Activated naive CD4-positive, alpha-beta T cell treated with anti-CD3 and anti-CD28 coated beads, Interleukin-2, amount 50 U/mL, for 72 hours (primary cell): ENCODE data around the gene WDR27. TPM values are rescaled to one million over a fixed set of nuclear protein-coding genes. Genes with fewer than 3 reads are reported as not detected.

Experiments used
- ATAC-seq, 2 donors: fragments of 150-1000 bp; cut with Tn5 transposase; 2 replicates each; pipeline ENCODE4 v1.10.0; 2021; ENCODE audit warnings: mild to moderate bottlenecking in 2 of 2, moderate library complexity in 2 of 2
- DNase-seq, 2 donors: peaks; one replicate each; pipeline ENCODE4 v3.0.0; 2021 to 2022; ENCODE audit warnings: low spot score in 2 of 2
- H3K27ac Mint-ChIP-seq, 2 donors: one replicate each; pipeline ENCODE4 v1.8.0; 2022; ENCODE audit warnings: mild to moderate bottlenecking in 2 of 2, mixed read lengths in 2 of 2
- H3K36me3 Mint-ChIP-seq, 2 donors: one replicate each; pipeline ENCODE4 v1.8.0; 2022; ENCODE audit warnings: mixed read lengths in 2 of 2
- H3K9me3 Mint-ChIP-seq, 2 donors: one replicate each; pipeline ENCODE4 v1.8.0; 2022; ENCODE audit warnings: mixed read lengths in 2 of 2
- total RNA-seq, 2 donors: library from RNA; stranded (reverse); gene quantifications; one replicate each; pipeline ENCODE4 v1.2.3, GENCODE V29; 2022

WDR27 gene
- total RNA-seq, 2 donors from 2014 or later, result 28.9 to 48.1 TPM

- H3K27ac Mint-ChIP-seq, result no peak overlapping the region
- H3K36me3 Mint-ChIP-seq, result peaks cover 35 to 42% of the 10 kb centered on the region in 2 donors
- no peak for ATAC-seq
Measured at GRCh38 chr6:169678342-169678741, 23.5 kb downstream of the WDR27 start.

DNA sequence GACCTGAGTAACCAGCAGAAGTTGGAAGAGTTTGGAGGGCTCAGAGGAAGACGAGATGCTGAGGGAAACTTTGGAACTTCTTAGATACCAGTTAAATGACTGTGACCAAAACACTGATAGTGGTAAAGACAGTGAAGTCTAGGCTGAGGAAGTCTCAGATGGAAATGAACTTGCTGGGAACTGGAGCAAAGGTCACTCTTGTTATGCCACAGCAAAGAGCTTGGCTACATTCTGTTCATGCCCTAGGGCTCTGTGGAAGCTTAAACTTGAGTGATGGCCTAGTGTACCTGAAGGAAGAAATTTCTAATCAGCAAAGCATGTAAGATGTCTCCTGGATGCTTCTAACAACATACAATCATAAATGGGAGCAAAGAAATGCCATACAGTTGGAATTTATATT lies 24.7 kb downstream of the WDR27 start:
- peaks cover 0 to 5% of the 10 kb centered on the region in 2 donors for H3K9me3 Mint-ChIP-seq
- ATAC-seq (no peak), DNase-seq (no peak)
- peaks cover 30 to 37% of the 10 kb centered on the region in 2 donors for H3K36me3 Mint-ChIP-seq
- H3K27ac Mint-ChIP-seq, result no peak overlapping the region

More at GRCh38 chr6:169678342-169678741, 23.5 kb downstream of the WDR27 start:
- DNase-seq, result no peak
- H3K9me3 Mint-ChIP-seq, result peaks cover 0 to 5% of the 10 kb centered on the region in 2 donors

GRCh38 chr6:169675011-169675410 lies 26.8 kb downstream of the WDR27 start:
- ATAC-seq, result no peak
- DNase-seq, result no peak
- Mint-ChIP-seq H3K9me3 (no peaks in the 10 kb centered on the region), H3K27ac (no peak overlapping the region), H3K36me3 (peaks cover 12 to 23% of the 10 kb centered on the region in 2 donors)

DNA sequence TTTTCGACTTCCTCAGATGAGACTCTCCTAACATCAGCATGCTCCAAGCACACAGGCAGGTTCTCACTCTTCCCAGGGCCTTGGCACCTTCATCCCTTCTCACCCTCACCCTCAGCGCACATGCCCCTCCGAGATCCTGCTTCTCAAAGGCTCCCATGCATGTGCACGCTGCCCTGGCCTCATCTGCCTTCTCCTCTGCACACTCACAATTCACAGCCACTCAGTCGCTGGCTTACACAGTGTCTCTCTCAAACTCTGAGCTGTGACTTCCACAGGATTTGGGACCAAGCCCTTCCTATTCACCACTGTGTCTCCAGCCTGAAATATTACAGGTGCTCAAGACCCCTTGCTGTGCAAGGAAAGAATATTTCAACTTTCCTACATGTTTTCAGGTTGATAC lies 30.3 kb downstream of the WDR27 start:
- H3K36me3 Mint-ChIP-seq, result peaks cover 7 to 19% of the 10 kb centered on the region in 2 donors
- no peak overlapping the region for H3K27ac Mint-ChIP-seq
- DNase-seq, result no peak
- H3K9me3 Mint-ChIP-seq, result no peaks in the 10 kb centered on the region
- no peak for ATAC-seq

- Mint-ChIP-seq H3K27ac (no peak overlapping the region), H3K36me3 (peaks cover 0 to 23% of the 10 kb centered on the region in 2 donors), H3K9me3 (no peaks in the 10 kb centered on the region)
- DNase-seq, result no peak
- ATAC-seq, result no peak
Measured at GRCh38 chr6:169669889-169670288, 31.9 kb downstream of the WDR27 start.

DNA sequence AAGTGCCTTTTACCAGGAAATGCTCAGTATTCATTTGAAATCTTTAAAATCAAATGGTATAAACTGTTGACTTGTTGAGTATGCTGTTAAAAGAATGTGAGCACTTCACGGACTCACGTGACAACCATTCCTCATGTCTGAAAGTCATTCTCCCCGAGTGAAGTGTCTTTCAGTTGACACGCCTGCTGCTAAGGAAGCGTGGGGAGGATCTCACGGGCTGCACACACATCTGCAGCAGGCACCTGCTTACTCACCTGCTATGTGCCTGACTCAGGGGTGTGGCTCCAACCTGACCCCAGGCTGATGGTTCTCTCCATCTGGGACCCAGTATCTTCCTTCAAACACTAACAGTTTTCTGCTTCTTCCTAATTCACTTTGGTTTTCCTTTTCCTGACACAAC lies 32.7 kb downstream of the WDR27 start:
- DNase-seq (no peak), ATAC-seq (no peak)
- Mint-ChIP-seq H3K27ac (peak overlapping the region in 1 of 2 donors; percentile 25), H3K36me3 (peaks cover 0 to 19% of the 10 kb centered on the region in 2 donors), H3K9me3 (no peaks in the 10 kb centered on the region)

- ATAC-seq (no peak), DNase-seq (no peak)
- H3K27ac Mint-ChIP-seq, result peak overlapping the region in 1 of 2 donors; percentile 51
- peaks cover 0 to 20% of the 10 kb centered on the region in 2 donors for H3K36me3 Mint-ChIP-seq
- no peaks in the 10 kb centered on the region for H3K9me3 Mint-ChIP-seq
Measured at GRCh38 chr6:169668203-169668847, 33.5 kb downstream of the WDR27 start.

GRCh38 chr6:169667716-169668115 lies 34.1 kb downstream of the WDR27 start:
- Mint-ChIP-seq H3K9me3 (no peaks in the 10 kb centered on the region), H3K27ac (no peak overlapping the region), H3K36me3 (peaks cover 0 to 26% of the 10 kb centered on the region in 2 donors)
- DNase-seq (no peak), ATAC-seq (no peak)

DNA sequence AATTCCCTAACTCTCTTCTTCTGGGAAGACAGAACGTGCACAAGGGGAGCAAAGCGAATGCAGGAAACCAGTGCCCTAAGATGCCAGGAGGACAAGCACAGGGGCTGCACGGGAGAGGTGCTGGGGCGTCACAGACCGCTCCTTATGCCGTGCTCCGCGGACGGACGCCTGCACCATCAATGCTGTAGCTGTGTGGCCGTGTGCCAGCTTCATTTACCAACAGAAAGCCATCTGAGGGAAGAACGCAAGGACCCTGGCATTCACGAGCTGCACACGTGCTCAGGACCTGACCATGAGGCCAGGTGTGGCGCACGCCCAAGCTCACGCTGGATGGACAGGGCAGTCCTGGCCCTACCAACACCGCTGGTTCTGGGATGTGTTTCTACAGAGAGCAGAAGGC lies 35.4 kb downstream of the WDR27 start:
- H3K27ac Mint-ChIP-seq, result peak overlapping the region in 1 of 2 donors; percentile 25
- H3K36me3 Mint-ChIP-seq, result peaks cover 0 to 33% of the 10 kb centered on the region in 2 donors
- no peaks in the 10 kb centered on the region for H3K9me3 Mint-ChIP-seq
- no peak for ATAC-seq
- DNase-seq, result no peak

GRCh38 chr6:169665289-169665688 lies 36.5 kb downstream of the WDR27 start:
- ATAC-seq, result no peak
- H3K9me3 Mint-ChIP-seq, result no peaks in the 10 kb centered on the region
- DNase-seq, result no peak
- H3K27ac Mint-ChIP-seq, result no peak overlapping the region
- H3K36me3 Mint-ChIP-seq, result peaks cover 0 to 33% of the 10 kb centered on the region in 2 donors

GRCh38 chr6:169664227-169664626 lies 37.6 kb downstream of the WDR27 start:
- peaks cover 0 to 34% of the 10 kb centered on the region in 2 donors for H3K36me3 Mint-ChIP-seq
- ATAC-seq, result no peak
- H3K9me3 Mint-ChIP-seq, result no peaks in the 10 kb centered on the region

GRCh38 chr6:169663468-169663867 lies 38.4 kb downstream of the WDR27 start:
- ATAC-seq, result no peak
- H3K9me3 Mint-ChIP-seq, result no peaks in the 10 kb centered on the region
- no peak overlapping the region for H3K27ac Mint-ChIP-seq

More at GRCh38 chr6:169664227-169664626, 37.6 kb downstream of the WDR27 start:
- DNase-seq, result no peak
- peak overlapping the region in 1 of 2 donors; percentile 84 for H3K27ac Mint-ChIP-seq

GRCh38 chr6:169661391-169661756 lies 40.5 kb downstream of the WDR27 start:
- no peaks in the 10 kb centered on the region for H3K9me3 Mint-ChIP-seq
- H3K36me3 Mint-ChIP-seq, result peaks cover 8 to 32% of the 10 kb centered on the region in 2 donors
- ATAC-seq, result no peak
- H3K27ac Mint-ChIP-seq, result no peak overlapping the region
- no peak for DNase-seq

More at GRCh38 chr6:169663468-169663867, 38.4 kb downstream of the WDR27 start:
- DNase-seq, result no peak
- peaks cover 0 to 37% of the 10 kb centered on the region in 2 donors for H3K36me3 Mint-ChIP-seq

GRCh38 chr6:169660751-169661390 lies 41.0 kb downstream of the WDR27 start:
- ATAC-seq, result no peak
- H3K27ac Mint-ChIP-seq, result no peak overlapping the region
- no peak for DNase-seq
- H3K36me3 Mint-ChIP-seq, result peaks cover 13 to 31% of the 10 kb centered on the region in 2 donors
- no peaks in the 10 kb centered on the region for H3K9me3 Mint-ChIP-seq

- Mint-ChIP-seq H3K36me3 (peaks cover 15 to 31% of the 10 kb centered on the region in 2 donors), H3K9me3 (no peaks in the 10 kb centered on the region), H3K27ac (peak overlapping the region in 1 of 2 donors; percentile 36)
- ATAC-seq, result no peak
- no peak for DNase-seq
Measured at GRCh38 chr6:169659820-169660610, 41.8 kb downstream of the WDR27 start.

GRCh38 chr6:169657284-169657610 lies 44.6 kb downstream of the WDR27 start:
- H3K9me3 Mint-ChIP-seq, result no peaks in the 10 kb centered on the region
- no peak overlapping the region for H3K27ac Mint-ChIP-seq
- no peak for ATAC-seq
- peaks cover 13 to 15% of the 10 kb centered on the region in 2 donors for H3K36me3 Mint-ChIP-seq
- no peak for DNase-seq
